NCI-H82 (cell line): ENCODE data around the gene DOLK.

Experiments used
- DNase-seq: peaks from one replicate; lab custom pipeline; 2025; lab: John Stamatoyannopoulos, UW

The DOLK gene

GRCh38 chr9:128933731-128934130 is 13.7 kb downstream of the DOLK start:
- DNase-seq, result no peak

GRCh38 chr9:128929560-128929959 is 17.8 kb downstream of the DOLK start:
- DNase-seq, result no peak

GRCh38 chr9:128928624-128929023 is 18.8 kb downstream of the DOLK start:
- DNase-seq, result no peak

- peak; percentile 79 for DNase-seq
Observed at GRCh38 chr9:128927731-128928411, 19.5 kb downstream of the DOLK start.

- peak; percentile 76 for DNase-seq
Observed at GRCh38 chr9:128923493-128923883, 23.9 kb downstream of the DOLK start.

- DNase-seq, result peak; percentile 99
Observed at GRCh38 chr9:128921881-128922763, 25.3 kb downstream of the DOLK start.

- DNase-seq, result peak; percentile 89
Observed at GRCh38 chr9:128920381-128921058, 26.9 kb downstream of the DOLK start, which contains the start of gene PHYHD1. Gene PHYHD1 (plus strand): TSS chr9:128920982. CDS start chr9:128922324, 1,342 bp downstream.

- no peak for DNase-seq
Observed at GRCh38 chr9:128919402-128920089, 27.9 kb downstream of the DOLK start.

GRCh38 chr9:128918921-128919320 is 28.5 kb downstream of the DOLK start:
- no peak for DNase-seq

GRCh38 chr9:128917151-128917849 is 30.1 kb downstream of the DOLK start:
- DNase-seq, result no peak

- DNase-seq, result no peak
Observed at GRCh38 chr9:128916745-128917144, 30.7 kb downstream of the DOLK start.

- no peak for DNase-seq
Observed at GRCh38 chr9:128916204-128916603, 31.2 kb downstream of the DOLK start.

GRCh38 chr9:128913995-128914772 is 33.2 kb downstream of the DOLK start:
- no peak for DNase-seq

- no peak for DNase-seq
Observed at GRCh38 chr9:128913048-128913900, 34.1 kb downstream of the DOLK start.

- DNase-seq, result no peak
Observed at GRCh38 chr9:128912270-128912853, 35.0 kb downstream of the DOLK start.

- no peak for DNase-seq
Observed at GRCh38 chr9:128911529-128912035, 35.8 kb downstream of the DOLK start.

- DNase-seq, result no peak
Observed at GRCh38 chr9:128910906-128911305, 36.5 kb downstream of the DOLK start.

- no peak for DNase-seq
Observed at GRCh38 chr9:128909859-128910258, 37.5 kb downstream of the DOLK start.

GRCh38 chr9:128908372-128908771 is 39.0 kb downstream of the DOLK start:
- DNase-seq, result no peak
